Endothelial cell of umbilical vein (primary cell): ENCODE results near the gene SYT10.

Experiments
- EZH2 ChIP-seq: IDR thresholded peaks from 2 replicates; pipeline ENCODE4 v1.6.1; 2012; ENCODE audit warnings: borderline replicate concordance, low read depth, mild to moderate bottlenecking, moderate library complexity, low read length, inconsistent platforms; ENCODE audit not compliant: severe bottlenecking
- GATA2 ChIP-seq: IDR thresholded peaks from 2 replicates; pipeline ENCODE4 v1.7.0; 2011; ENCODE audit warnings: low read depth, mild to moderate bottlenecking, moderate library complexity, mixed read lengths, low read length; ENCODE audit not compliant: insufficient read length, insufficient read depth
- JUN ChIP-seq: IDR thresholded peaks from 2 replicates; pipeline ENCODE4 v1.6.1; 2011; ENCODE audit warnings: borderline replicate concordance, low read depth; ENCODE audit not compliant: insufficient read length, insufficient read depth
- MAX ChIP-seq: IDR thresholded peaks from 2 replicates; pipeline ENCODE4 v1.6.1; 2011; ENCODE audit not compliant: insufficient read depth, insufficient read length
- MYC ChIP-seq: IDR thresholded peaks from one replicate; pipeline ENCODE4 v1.6.1; 2011; ENCODE audit warnings: mild to moderate bottlenecking, low read depth, low read length
- POLR2A ChIP-seq: IDR thresholded peaks from 2 replicates; pipeline ENCODE4 v1.6.1; 2012; ENCODE audit warnings: low read depth, mild to moderate bottlenecking, control low read depth, low read length
- TF ChIP-seq, protein P1 (sequence below), 2 donors: IDR thresholded peaks; 1 replicate in 1 of 2; 2 replicates in 1 of 2; pipeline ENCODE4 v1.5.1; 2011; ENCODE audit warnings: low read length in 2 of 2, mild to moderate bottlenecking in 2 of 2, moderate library complexity in 2 of 2, control low read depth in 1 of 2, inconsistent platforms in 1 of 2, low read depth in 1 of 2; ENCODE audit not compliant: insufficient read depth in 1 of 2; ENCODE audit errors: extremely low read depth in 1 of 2

DNA sequence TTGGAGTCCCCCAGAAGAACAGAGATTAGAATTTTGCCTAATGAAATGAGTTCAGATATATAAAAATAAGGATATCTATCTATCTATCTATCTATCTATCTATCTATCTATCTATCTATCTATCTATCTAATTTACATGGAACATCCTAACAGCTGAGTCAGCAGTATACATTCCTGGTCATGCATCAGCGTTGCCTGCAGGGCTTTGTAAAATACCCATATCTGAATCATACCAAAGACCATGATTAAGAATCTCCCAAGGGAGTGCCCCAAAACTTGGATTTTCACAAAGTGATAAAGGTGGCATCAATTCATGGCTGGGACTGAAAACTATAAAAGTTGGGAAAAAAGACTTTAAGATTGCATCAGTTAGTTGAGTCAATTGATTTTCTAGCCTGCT is 32.7 kb upstream of the SYT10 start:
- TF ChIP-seq POLR2A (no peak), MAX (no peak), EZH2 (no peak), GATA2 (no peak), MYC (no peak), JUN (no peak)
- TF ChIP-seq, protein P1, sequence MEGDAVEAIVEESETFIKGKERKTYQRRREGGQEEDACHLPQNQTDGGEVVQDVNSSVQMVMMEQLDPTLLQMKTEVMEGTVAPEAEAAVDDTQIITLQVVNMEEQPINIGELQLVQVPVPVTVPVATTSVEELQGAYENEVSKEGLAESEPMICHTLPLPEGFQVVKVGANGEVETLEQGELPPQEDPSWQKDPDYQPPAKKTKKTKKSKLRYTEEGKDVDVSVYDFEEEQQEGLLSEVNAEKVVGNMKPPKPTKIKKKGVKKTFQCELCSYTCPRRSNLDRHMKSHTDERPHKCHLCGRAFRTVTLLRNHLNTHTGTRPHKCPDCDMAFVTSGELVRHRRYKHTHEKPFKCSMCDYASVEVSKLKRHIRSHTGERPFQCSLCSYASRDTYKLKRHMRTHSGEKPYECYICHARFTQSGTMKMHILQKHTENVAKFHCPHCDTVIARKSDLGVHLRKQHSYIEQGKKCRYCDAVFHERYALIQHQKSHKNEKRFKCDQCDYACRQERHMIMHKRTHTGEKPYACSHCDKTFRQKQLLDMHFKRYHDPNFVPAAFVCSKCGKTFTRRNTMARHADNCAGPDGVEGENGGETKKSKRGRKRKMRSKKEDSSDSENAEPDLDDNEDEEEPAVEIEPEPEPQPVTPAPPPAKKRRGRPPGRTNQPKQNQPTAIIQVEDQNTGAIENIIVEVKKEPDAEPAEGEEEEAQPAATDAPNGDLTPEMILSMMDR (IDR thresholded peaks at IDR 0.05; ENCODE audit: extremely low read depth in 1 of 2, insufficient read depth in 1 of 2, low read depth in 1 of 2, low read length in 2 of 2) = no peak
